Activated naive CD4-positive, alpha-beta T cell treated with anti-CD3 and anti-CD28 coated beads, Interleukin-2, amount 50 U/mL, for 24 hours (primary cell): ENCODE results near the gene HOXD12.

ENCODE experiments used
- H3K27ac Mint-ChIP-seq: one replicate; pipeline ENCODE4 v1.8.0; 2021; ENCODE audit warnings: mild to moderate bottlenecking, mixed read lengths
- H3K27me3 Mint-ChIP-seq: one replicate; pipeline ENCODE4 v1.8.0; 2021; ENCODE audit warnings: mixed read lengths
- H3K36me3 Mint-ChIP-seq: one replicate; pipeline ENCODE4 v1.8.0; 2021; ENCODE audit warnings: mixed read lengths
- H3K4me1 Mint-ChIP-seq: one replicate; pipeline ENCODE4 v1.8.0; 2021; ENCODE audit warnings: mixed read lengths
- H3K4me3 Mint-ChIP-seq: one replicate; pipeline ENCODE4 v1.8.0; 2021; ENCODE audit warnings: mild to moderate bottlenecking, mixed read lengths
- H3K9me3 Mint-ChIP-seq: one replicate; pipeline ENCODE4 v1.8.0; 2021; ENCODE audit warnings: mixed read lengths

Gene HOXD12

DNA sequence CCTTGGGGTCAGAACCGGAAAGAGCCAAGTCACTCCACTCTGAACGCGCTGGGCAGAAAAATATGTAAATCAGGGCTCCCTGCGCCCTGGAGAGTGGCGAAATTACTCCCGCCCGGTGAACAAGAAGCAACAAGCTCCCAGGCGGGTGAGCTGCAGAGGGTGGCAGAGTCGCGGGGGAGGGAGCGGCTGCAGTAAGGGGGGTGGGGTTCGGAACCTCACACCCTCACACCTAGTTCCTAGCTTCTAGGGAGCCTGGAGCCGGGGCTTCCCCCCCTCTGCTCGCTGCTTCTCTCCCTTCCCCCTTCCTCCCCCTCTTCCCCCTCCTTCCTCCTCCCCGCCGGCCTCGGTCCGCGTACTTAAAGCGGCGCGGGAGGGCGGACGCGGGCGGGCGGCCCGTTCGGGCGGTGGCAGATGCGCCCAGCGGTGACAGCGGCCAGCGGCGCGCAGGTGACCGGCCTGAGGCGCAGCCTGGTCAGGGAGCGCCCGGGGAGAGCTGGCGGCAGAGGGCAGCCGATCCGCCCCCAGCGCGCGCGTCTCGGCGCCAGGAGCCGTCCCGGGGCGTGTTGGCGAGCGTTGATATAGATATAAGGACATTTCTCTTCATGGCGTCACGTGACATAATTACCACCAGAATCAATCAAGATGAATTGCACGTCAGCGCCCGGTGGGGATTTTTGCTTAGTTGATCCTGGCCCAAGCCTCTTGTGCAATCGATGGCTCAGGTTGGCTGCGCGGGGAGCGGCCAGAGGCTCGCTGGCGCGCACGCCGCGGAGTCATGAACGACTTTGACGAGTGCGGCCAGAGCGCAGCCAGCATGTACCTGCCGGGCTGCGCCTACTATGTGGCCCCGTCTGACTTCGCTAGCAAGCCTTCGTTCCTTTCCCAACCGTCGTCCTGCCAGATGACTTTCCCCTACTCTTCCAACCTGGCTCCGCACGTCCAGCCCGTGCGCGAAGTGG lies 7.3 kb downstream of the HOXD12 start, which contains the start of gene HOXD11:
Gene HOXD11, plus strand, starts transcription at position 700 of the 959 bp plus-strand sequence. Its CDS starts 76 bp downstream, at position 776.
- H3K36me3 Mint-ChIP-seq = peaks cover 1% of the 10 kb centered on the region
- peak within 1 kb of the TSS; percentile 2 for H3K27ac Mint-ChIP-seq
- H3K4me1 Mint-ChIP-seq = peaks cover 17% of the 10 kb centered on the region
- H3K27me3 Mint-ChIP-seq = peaks cover 68% of the 10 kb centered on the region
- no peaks in the 10 kb centered on the region for H3K9me3 Mint-ChIP-seq
- peak within 1 kb of the TSS; percentile 67 for H3K4me3 Mint-ChIP-seq

GRCh38 chr2:176107731-176108181 lies 8.2 kb downstream of the HOXD12 start:
- H3K27me3 Mint-ChIP-seq = peaks cover 65% of the 10 kb centered on the region
- no peak overlapping the region for H3K27ac Mint-ChIP-seq
- H3K4me3 Mint-ChIP-seq = no peak overlapping the region

GRCh38 chr2:176109192-176109901 lies 9.8 kb downstream of the HOXD12 start:
- H3K4me3 Mint-ChIP-seq = no peak overlapping the region
- H3K36me3 Mint-ChIP-seq = peaks cover 1% of the 10 kb centered on the region
- H3K9me3 Mint-ChIP-seq = no peaks in the 10 kb centered on the region
- H3K27ac Mint-ChIP-seq = no peak overlapping the region
- peaks cover 67% of the 10 kb centered on the region for H3K27me3 Mint-ChIP-seq
- peaks cover 14% of the 10 kb centered on the region for H3K4me1 Mint-ChIP-seq

More at GRCh38 chr2:176107731-176108181, 8.2 kb downstream of the HOXD12 start:
- H3K9me3 Mint-ChIP-seq = no peaks in the 10 kb centered on the region
- peaks cover 17% of the 10 kb centered on the region for H3K4me1 Mint-ChIP-seq
- peaks cover 1% of the 10 kb centered on the region for H3K36me3 Mint-ChIP-seq

- Mint-ChIP-seq H3K4me3 (no peak overlapping the region), H3K9me3 (no peaks in the 10 kb centered on the region), H3K4me1 (peaks cover 14% of the 10 kb centered on the region), H3K36me3 (peaks cover 1% of the 10 kb centered on the region), H3K27ac (no peak overlapping the region), H3K27me3 (peaks cover 64% of the 10 kb centered on the region)
Observed at GRCh38 chr2:176109946-176110345, 10.4 kb downstream of the HOXD12 start.

GRCh38 chr2:176110415-176111308 lies 11.1 kb downstream of the HOXD12 start:
- Mint-ChIP-seq H3K36me3 (peaks cover 1% of the 10 kb centered on the region), H3K4me3 (no peak overlapping the region), H3K9me3 (no peaks in the 10 kb centered on the region), H3K27ac (no peak overlapping the region), H3K27me3 (peaks cover 61% of the 10 kb centered on the region), H3K4me1 (peaks cover 13% of the 10 kb centered on the region)

DNA sequence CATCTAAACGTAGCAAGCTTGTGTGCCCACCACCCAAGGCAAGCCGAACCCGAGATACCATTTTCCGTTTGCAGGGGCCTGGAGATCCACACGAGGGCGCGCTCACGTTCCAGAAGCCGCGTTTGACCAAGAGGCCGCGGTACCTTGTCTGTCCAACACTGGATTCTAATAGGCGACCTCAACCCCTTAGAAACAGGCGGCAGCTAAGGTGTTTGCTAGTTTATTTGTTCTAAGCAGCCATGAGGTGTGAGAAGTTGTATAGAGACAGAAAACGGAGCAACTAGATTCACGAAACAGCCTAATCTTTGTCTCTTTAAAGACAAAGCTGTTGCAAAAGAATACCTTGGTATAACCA lies 11.7 kb downstream of the HOXD12 start:
- Mint-ChIP-seq H3K27me3 (peaks cover 58% of the 10 kb centered on the region), H3K9me3 (no peaks in the 10 kb centered on the region), H3K4me1 (peaks cover 7% of the 10 kb centered on the region), H3K27ac (no peak overlapping the region), H3K4me3 (no peak overlapping the region), H3K36me3 (peaks cover 1% of the 10 kb centered on the region)

DNA sequence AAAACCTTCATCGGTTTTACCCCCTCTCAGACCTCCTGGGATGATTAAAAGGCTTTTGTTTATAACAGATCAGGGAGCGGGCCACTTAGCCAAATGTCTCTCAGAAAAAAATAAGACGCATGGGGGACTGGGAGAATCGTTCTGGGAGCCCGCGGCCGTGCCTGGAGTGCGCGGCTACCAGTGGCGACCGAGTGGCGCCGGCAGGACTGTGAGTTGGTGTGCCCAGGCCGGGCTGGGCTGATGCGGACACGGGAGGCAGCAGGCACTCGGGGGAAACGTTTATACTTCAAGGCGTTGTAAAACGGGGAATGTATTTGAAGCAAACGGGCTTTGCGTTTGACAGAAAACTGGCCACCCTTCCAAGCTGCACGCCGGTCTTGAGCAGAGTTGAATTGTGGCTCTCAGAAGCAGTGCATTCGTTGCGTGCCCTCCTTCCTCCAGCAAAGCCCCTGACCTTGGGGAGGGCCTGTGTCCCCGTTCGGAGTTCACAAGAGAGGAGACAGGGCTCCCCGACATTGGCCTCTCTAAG lies 12.3 kb downstream of the HOXD12 start:
- Mint-ChIP-seq H3K4me1 (peaks cover 5% of the 10 kb centered on the region), H3K27ac (no peak overlapping the region), H3K36me3 (peaks cover 2% of the 10 kb centered on the region), H3K27me3 (peaks cover 62% of the 10 kb centered on the region), H3K9me3 (peaks cover 3% of the 10 kb centered on the region), H3K4me3 (no peak overlapping the region)

DNA sequence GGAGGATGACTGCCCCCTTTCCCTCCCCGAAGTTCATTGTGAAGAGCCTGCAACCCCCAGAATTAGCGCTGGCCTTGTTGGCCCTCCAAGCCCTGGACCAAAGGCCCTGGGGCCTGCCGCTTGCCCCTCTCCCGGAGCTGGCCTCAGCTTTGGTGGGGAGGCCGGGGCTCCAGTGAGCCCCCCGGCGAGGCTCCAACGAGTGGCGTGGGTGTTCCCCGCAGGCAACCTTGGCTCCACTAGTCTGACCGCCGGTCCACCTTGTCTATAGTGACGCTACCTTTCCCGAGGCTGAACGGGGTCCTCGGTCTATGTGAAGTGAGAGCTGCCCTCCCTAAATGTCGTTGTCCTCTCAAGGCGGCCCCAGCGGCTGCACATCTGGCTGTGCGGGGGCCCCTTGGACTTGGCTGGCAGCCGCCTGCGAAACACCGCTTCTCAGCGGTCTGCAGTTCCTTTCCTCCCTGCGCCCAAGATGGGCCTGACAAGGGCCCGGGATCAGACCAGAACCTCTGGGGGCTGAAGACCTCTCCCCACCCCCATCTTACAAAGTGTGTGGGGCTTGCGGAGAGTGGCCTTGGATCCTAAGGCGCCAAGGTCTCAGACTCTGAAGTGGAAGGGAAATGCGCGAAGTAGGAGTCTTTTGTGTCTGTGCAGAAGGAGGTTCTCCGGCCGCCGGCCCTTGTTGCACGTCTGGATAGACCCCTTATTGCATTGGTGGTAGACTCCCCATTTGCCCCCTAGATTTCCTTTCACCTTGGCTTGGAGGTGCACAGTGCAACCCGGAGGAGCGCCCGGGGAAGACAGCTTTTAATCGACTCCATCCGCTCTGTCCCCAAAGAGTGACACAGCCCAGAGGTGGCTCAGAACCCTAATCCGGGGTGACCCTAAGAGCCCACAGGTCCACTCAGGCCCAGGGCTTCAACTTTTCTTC lies 13.0 kb downstream of the HOXD12 start:
- no peak overlapping the region for H3K27ac Mint-ChIP-seq
- no peak overlapping the region for H3K4me3 Mint-ChIP-seq
- peaks cover 5% of the 10 kb centered on the region for H3K4me1 Mint-ChIP-seq
- peaks cover 6% of the 10 kb centered on the region for H3K9me3 Mint-ChIP-seq
- H3K36me3 Mint-ChIP-seq = peaks cover 2% of the 10 kb centered on the region
- peaks cover 64% of the 10 kb centered on the region for H3K27me3 Mint-ChIP-seq

DNA sequence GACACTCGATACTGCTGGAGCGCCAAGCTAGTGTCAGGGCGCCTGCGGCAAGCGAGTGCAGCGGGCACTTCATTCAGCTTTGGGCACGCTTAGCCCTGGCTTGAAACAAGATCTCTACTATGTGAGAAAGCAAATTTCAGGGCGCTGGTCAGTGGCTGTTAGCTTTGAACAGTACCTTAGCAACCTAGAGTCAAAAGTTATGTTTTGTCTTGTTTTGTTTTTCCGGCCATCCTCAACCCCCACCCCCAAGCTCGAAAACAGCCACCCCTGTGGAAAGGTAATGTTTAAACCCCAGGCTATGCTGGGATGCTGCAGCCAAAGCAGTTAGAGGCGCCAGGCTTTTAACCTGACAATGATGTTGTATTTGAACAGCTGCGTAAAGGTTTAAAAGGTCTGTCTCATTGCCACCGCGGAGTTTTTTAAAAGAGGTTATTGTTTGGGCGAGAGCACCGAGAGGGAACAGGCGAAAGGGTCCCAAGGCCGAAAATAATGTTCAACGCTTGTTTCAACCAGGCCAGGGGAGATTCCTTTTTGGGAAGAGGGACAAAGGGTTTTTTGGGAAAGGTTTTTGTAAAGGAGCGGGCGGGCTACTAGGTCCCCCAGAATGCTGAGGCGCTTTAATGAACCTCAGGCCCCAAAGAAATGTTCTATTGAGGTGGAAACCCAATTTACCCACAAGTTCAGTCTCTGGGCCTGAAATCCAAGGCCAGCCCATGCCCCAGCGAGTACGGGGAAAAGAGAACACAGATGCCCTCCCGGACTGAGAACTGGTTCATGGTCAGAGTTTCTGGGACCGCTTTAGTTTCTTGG lies 14.7 kb downstream of the HOXD12 start:
- H3K27ac Mint-ChIP-seq = no peak overlapping the region
- peaks cover 2% of the 10 kb centered on the region for H3K36me3 Mint-ChIP-seq
- peaks cover 70% of the 10 kb centered on the region for H3K27me3 Mint-ChIP-seq
- no peak overlapping the region for H3K4me3 Mint-ChIP-seq
- peaks cover 11% of the 10 kb centered on the region for H3K9me3 Mint-ChIP-seq
- peaks cover 3% of the 10 kb centered on the region for H3K4me1 Mint-ChIP-seq

DNA sequence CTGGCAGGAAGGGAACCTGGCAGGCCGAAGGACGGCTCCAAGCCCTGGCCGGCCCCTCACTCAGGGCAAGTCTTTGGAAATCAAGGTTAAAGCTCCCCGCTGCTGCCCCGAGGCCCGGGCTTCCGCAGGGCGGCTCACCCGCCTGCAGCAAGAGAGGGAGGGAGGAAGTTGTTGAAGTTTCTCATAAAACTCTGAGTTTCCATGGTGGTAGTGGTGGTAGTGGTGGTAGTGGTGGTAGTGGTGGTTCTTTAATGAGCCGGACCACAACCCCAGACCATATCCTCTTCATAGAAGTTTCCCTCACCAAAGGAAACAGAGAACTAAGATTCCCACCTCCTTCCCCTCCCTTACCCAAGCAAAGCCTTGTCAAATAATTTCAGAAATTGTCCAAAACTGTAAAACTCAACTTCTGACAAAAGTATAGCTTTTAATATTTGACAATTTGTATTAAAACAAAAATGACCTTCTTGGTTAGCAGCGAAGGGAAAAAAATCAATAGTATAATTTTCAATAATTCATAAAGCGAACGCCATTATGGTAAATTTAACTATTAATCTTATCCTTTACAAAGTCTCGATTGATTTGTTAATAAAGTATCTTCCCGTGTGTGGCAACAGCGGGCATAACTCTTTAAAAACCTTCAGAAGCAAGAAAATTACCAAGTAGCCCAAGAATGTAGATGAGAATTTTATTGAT lies 15.5 kb downstream of the HOXD12 start:
- Mint-ChIP-seq H3K27me3 (peaks cover 71% of the 10 kb centered on the region), H3K4me3 (no peak overlapping the region), H3K4me1 (no peaks in the 10 kb centered on the region), H3K9me3 (peaks cover 11% of the 10 kb centered on the region), H3K27ac (peak overlapping the region; percentile 55), H3K36me3 (peaks cover 2% of the 10 kb centered on the region)

DNA sequence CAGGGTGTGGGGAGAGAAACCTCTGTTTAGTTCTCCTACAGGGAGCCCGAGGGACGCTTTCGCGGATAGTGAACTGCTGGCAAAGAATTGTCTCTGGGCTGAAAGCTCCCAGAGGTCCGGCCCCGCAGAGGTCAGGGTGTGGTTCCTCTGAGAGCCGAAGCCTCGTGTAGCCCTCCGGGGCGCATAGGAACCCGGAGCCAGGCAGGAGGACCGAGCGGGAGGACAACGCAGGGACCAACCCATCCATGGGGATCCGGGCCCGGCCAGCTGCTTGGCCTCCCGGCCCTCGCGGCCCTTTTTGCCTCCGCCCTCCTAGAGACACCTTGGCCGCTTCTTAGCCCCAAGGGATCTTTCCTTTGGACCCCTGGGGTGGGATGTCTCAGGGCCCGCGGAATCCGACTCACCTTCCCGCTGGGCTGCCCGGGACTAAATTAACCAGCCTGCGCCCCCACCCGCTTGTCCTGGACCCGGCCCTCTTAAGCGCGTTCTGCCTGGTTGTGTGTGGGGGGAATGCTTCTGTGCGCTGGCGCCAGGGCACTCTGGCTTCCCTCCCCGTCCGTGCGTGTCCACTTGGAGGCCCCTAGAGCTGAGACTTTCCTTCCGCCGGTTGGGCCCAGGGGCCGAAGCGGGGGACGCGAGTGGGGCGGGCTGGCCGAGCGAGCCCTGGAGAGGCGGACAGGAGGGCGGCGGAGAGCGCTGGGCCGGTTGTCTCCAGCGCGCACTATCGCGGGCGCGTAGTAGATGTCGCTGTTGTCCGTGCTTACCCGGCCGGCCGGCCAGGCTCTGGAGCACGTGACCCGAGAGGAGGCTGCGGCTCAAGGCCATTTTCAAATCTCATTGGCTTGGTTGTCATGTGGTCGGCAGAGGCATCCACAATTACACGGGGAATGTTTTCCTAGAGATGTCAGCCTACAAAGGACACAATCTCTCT lies 16.6 kb downstream of the HOXD12 start, which contains the start of gene HOXD10:
Gene HOXD10, plus strand, starts transcription at position 896 of the 931 bp plus-strand sequence. CDS start 56 bp downstream, outside the sequence.
- Mint-ChIP-seq H3K27ac (peak within 1 kb of the TSS; percentile 79), H3K9me3 (peaks cover 11% of the 10 kb centered on the region), H3K4me3 (no peak within 1 kb of the TSS), H3K36me3 (peaks cover 2% of the 10 kb centered on the region), H3K4me1 (no peaks in the 10 kb centered on the region), H3K27me3 (peaks cover 74% of the 10 kb centered on the region)
